Activated gamma-delta T cell treated with Interleukin-2 at 50 U/mL for 16 hours (primary cell): Measurements from ENCODE around the gene NOP9.

Source experiments
- DNase-seq: peaks from one replicate; pipeline ENCODE4 v3.0.0-alpha.2; 2020

The NOP9 gene

DNA sequence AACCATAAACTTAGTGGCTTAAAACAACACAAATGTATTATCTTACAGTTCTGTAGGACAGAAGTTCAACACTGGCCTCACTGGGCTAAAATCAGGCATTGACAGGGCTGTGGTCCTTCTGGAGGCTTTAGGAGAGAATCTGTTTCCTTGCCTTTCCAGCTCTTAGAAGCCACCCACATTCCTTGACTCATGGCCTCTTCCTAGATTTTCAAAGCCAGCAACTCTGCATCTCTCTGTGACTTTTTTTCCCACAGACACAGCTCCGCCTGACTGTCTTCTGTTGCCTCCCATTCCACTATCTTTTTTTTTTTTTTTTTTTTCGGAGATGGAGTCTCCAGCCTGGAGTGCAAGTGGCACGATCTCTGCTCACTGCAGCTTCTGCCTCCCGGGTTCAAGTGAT is 56.6 kb downstream of the NOP9 start:
- no peak for DNase-seq
